SK-N-SH (cell line): ENCODE measurements around the gene GHR. TPM values are rescaled to one million over a fixed set of nuclear protein-coding genes. Genes with fewer than 3 reads are reported as not detected.

Experiments
- CTCF ChIA-PET: fragments of 300-600, 350-600 bp; formaldehyde crosslinking; extraction: SDS; loops from one replicate; lab custom pipeline; 2021; lab: Yijun Ruan, JAX
- POLR2A ChIA-PET: fragments of 350-600 bp; sonication (Branson Sonifier 250); formaldehyde crosslinking; extraction: SDS; loops from one replicate; lab custom pipeline; 2020; ENCODE audit warnings: antibody characterized with exemption, inconsistent platforms; lab: Yijun Ruan, JAX
- DNase-seq: peaks from one replicate; pipeline ENCODE4 v3.0.0; 2012
- H2AFZ ChIP-seq: fragments of 200-600 bp; sonication (generic); 2 replicates; pipeline ENCODE4 v1.8.1; 2016; ENCODE audit warnings: antibody characterized with exemption, mild to moderate bottlenecking, low read depth
- H3F3A ChIP-seq: fragments of 200-600 bp; sonication (generic); replicated peaks from 2 replicates; pipeline ENCODE3; 2016; ENCODE audit warnings: antibody characterized with exemption, mild to moderate bottlenecking; ENCODE audit not compliant: insufficient read depth
- H3K27ac ChIP-seq, 2 experiments: fragments of 200-500 bp in 1 of 2; fragments of 200-600 bp in 1 of 2; sonication (Bioruptor generic) in 1 of 2; sonication (generic), shearing (Covaris generic) in 1 of 2; 2 replicates each; pipeline versions ENCODE4 v1.5.1 to v1.6.1; 2014 to 2016; ENCODE audit warnings: low read depth in 2 of 2, inconsistent platforms in 1 of 2, low read length in 1 of 2, mild to moderate bottlenecking in 1 of 2, mixed read lengths in 1 of 2
- H3K27me3 ChIP-seq: fragments of 200-600 bp; sonication (generic), shearing (Covaris generic); 2 replicates; pipeline ENCODE4 v1.6.1; 2016; ENCODE audit warnings: mixed run types; ENCODE audit not compliant: insufficient read depth
- H3K36me3 ChIP-seq, 2 experiments: fragments of 200-500 bp in 1 of 2; fragments of 200-600 bp in 1 of 2; sonication (Bioruptor generic) in 1 of 2; sonication (generic) in 1 of 2; replicated peaks in 1 of 2; 2 replicates each; pipeline versions ENCODE3 to v1.5.1; 2014 to 2016; ENCODE audit warnings: low read length in 1 of 2, mild to moderate bottlenecking in 1 of 2; ENCODE audit not compliant: insufficient read depth in 2 of 2, control insufficient read depth in 1 of 2
- H3K4me1 ChIP-seq, 2 experiments: fragments of 200-500 bp in 1 of 2; fragments of 200-600 bp in 1 of 2; sonication (Bioruptor generic) in 1 of 2; sonication (generic), shearing (Covaris generic) in 1 of 2; 2 replicates each; pipeline versions ENCODE4 v1.5.1 to v1.6.1; 2014 to 2016; ENCODE audit warnings: low read depth in 1 of 2, low read length in 1 of 2, mixed run types in 1 of 2; ENCODE audit not compliant: insufficient read depth in 2 of 2, control insufficient read depth in 1 of 2
- H3K4me2 ChIP-seq: fragments of 200-600 bp; sonication (generic), shearing (Covaris generic); 2 replicates; pipeline ENCODE4 v1.6.1; 2017; ENCODE audit warnings: mixed run types
- H3K4me3 ChIP-seq, 2 experiments: fragments of 200-500 bp in 1 of 2; fragments of 200-600 bp in 1 of 2; sonication (Bioruptor generic) in 1 of 2; sonication (generic), shearing (Covaris generic) in 1 of 2; 2 replicates each; pipeline versions ENCODE4 v1.5.1 to v1.8.1; 2014 to 2016; ENCODE audit warnings: low read depth in 2 of 2, inconsistent platforms in 1 of 2, low read length in 1 of 2, mild to moderate bottlenecking in 1 of 2, mixed read lengths in 1 of 2, moderate library complexity in 1 of 2
- H3K79me2 ChIP-seq: fragments of 200-600 bp; sonication (generic); 2 replicates; pipeline ENCODE4 v1.8.1; 2017; ENCODE audit warnings: mild to moderate bottlenecking; ENCODE audit not compliant: insufficient read depth
- H3K9ac ChIP-seq: fragments of 200-600 bp; sonication (generic); 2 replicates; pipeline ENCODE4 v1.6.1; 2017; ENCODE audit warnings: mixed run types
- H3K9me2 ChIP-seq: fragments of 200-600 bp; sonication (generic); 2 replicates; pipeline ENCODE4 v1.6.1; 2017; ENCODE audit warnings: mixed run types
- H3K9me3 ChIP-seq: fragments of 200-600 bp; sonication (generic); 2 replicates; pipeline ENCODE4 v1.6.1; 2017; ENCODE audit warnings: mixed run types, mild to moderate bottlenecking, moderate library complexity
- H4K20me1 ChIP-seq: fragments of 200-600 bp; sonication (generic); 2 replicates; pipeline ENCODE4 v1.6.1; 2017; ENCODE audit warnings: mild to moderate bottlenecking, mixed run types; ENCODE audit not compliant: insufficient read depth
- ELF1 ChIP-seq: IDR thresholded peaks from 2 replicates; pipeline ENCODE4 v1.4.0; 2012
- EP300 ChIP-seq, 2 experiments: IDR thresholded peaks; 2 replicates each; pipeline versions ENCODE4 v1.4.0 to v1.6.1; 2012; ENCODE audit warnings: borderline replicate concordance in 1 of 2, low read depth in 1 of 2, low read length in 1 of 2
- EZH2phosphoT487 ChIP-seq: fragments of 200-600 bp; sonication (generic); IDR thresholded peaks from 2 replicates; pipeline ENCODE4 v1.6.1; 2017; ENCODE audit warnings: low read depth, mixed run types, mild to moderate bottlenecking, antibody characterized with exemption, moderate library complexity, borderline replicate concordance
- IRF3 ChIP-seq: fragments of 150-350 bp; IDR thresholded peaks from 2 replicates; pipeline ENCODE4 v1.6.1; 2016; ENCODE audit warnings: mild to moderate bottlenecking, low read depth, low read length
- JUND ChIP-seq: IDR thresholded peaks from 2 replicates; pipeline ENCODE4 v1.4.0; 2012
- MEF2A ChIP-seq: IDR thresholded peaks from 2 replicates; pipeline ENCODE4 v1.4.0; 2012; ENCODE audit warnings: low read depth, borderline replicate concordance
- MXI1 ChIP-seq: IDR thresholded peaks from 2 replicates; pipeline ENCODE4 v1.6.1; 2012; ENCODE audit warnings: mild to moderate bottlenecking, low read depth, low read length, improper control_type of control experiment
- NRF1 ChIP-seq: IDR thresholded peaks from 2 replicates; pipeline ENCODE4 v1.6.1; 2012; ENCODE audit warnings: low read depth, mild to moderate bottlenecking, low read length
- POLR2AphosphoS5 ChIP-seq: IDR thresholded peaks from 2 replicates; pipeline ENCODE4 v1.6.1; 2012; ENCODE audit warnings: low read depth, low read length
- RFX5 ChIP-seq: IDR thresholded peaks from 2 replicates; pipeline ENCODE4 v1.6.1; 2012; ENCODE audit warnings: mild to moderate bottlenecking, improper control_type of control experiment, low read length
- SIN3A ChIP-seq: IDR thresholded peaks from 2 replicates; pipeline ENCODE4 v1.6.1; 2012; ENCODE audit warnings: low read depth, mild to moderate bottlenecking, low read length, moderate library complexity, borderline replicate concordance
- SMC3 ChIP-seq: IDR thresholded peaks from 2 replicates; pipeline ENCODE4 v1.6.1; 2012; ENCODE audit warnings: low read depth, low read length, improper control_type of control experiment
- TAF1 ChIP-seq: IDR thresholded peaks from 2 replicates; pipeline ENCODE4 v1.6.1; 2012; ENCODE audit warnings: low read depth, mild to moderate bottlenecking, low read length, moderate library complexity, borderline replicate concordance
- USF1 ChIP-seq: IDR thresholded peaks from 2 replicates; pipeline ENCODE4 v1.4.0; 2012; ENCODE audit warnings: low read depth, borderline replicate concordance
- USF2 ChIP-seq: fragments of 150-350 bp; IDR thresholded peaks from 2 replicates; pipeline ENCODE4 v1.6.1; 2017; ENCODE audit warnings: antibody characterized with exemption, low read length, low read depth, borderline replicate concordance
- WGBS: methylation state at CpG from one replicate; pipeline ENCODE4 v1.1.6; 2017; ENCODE audit warnings: low lambda C conversion rate; 5-methylcytosine and 5-hydroxymethylcytosine counted together
- polyA plus RNA-seq, 3 experiments: library from polyadenylated mRNA; depleted of rRNA; stranded (reverse); fragments of >200 nt; gene quantifications; 2 replicates each; pipeline ENCODE4 v1.2.3, GENCODE V29; 2012
- TF ChIP-seq, protein P1 (sequence below): IDR thresholded peaks from 2 replicates; pipeline ENCODE4; 2012

The GHR gene
- polyA plus RNA-seq, 1 of the 3 experiments (the other 2 are of a cell fraction): 0.03 TPM

GRCh38 chr5:42591015-42591414 lies 167.8 kb downstream of the GHR start:
- Histone ChIP-seq H3K79me2 (no peaks in the 10 kb centered on the region), H3K4me3 (no peak overlapping the region), H3K9ac (no peak overlapping the region), H4K20me1 (no peaks in the 10 kb centered on the region), H3K27me3 (no peaks in the 10 kb centered on the region; the same call in none of the 2 replicates), H3K9me2 (no peaks in the 10 kb centered on the region), H3K4me2 (no peak overlapping the region), H3K9me3 (no peaks in the 10 kb centered on the region), H2AFZ (no peak overlapping the region), H3K27ac (no peak overlapping the region), H3F3A (no peaks in the 10 kb centered on the region), H3K36me3 (no peaks in the 10 kb centered on the region), H3K4me1 (no peaks in the 10 kb centered on the region)
- CTCF ChIA-PET: interaction anchor here (0.6 kb wide), 1 partner anchor 629 kb away, joined by 3 read pairs; no protein-coding TSS in a partner anchor
- DNase-seq: no peak
- WGBS: 0% methylated on average over 7 of the region's 7 CpGs
- POLR2A ChIA-PET: no interaction called here
- TF ChIP-seq RFX5 (no peak), ELF1 (no peak), EZH2phosphoT487 (no peak), USF1 (no peak), SMC3 (no peak), USF2 (no peak), NRF1 (no peak), POLR2AphosphoS5 (no peak), MEF2A (no peak)
- TF ChIP-seq, protein P1, sequence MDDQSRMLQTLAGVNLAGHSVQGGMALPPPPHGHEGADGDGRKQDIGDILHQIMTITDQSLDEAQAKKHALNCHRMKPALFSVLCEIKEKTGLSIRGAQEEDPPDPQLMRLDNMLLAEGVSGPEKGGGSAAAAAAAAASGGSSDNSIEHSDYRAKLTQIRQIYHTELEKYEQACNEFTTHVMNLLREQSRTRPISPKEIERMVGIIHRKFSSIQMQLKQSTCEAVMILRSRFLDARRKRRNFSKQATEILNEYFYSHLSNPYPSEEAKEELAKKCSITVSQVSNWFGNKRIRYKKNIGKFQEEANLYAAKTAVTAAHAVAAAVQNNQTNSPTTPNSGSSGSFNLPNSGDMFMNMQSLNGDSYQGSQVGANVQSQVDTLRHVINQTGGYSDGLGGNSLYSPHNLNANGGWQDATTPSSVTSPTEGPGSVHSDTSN: no peak

DNA sequence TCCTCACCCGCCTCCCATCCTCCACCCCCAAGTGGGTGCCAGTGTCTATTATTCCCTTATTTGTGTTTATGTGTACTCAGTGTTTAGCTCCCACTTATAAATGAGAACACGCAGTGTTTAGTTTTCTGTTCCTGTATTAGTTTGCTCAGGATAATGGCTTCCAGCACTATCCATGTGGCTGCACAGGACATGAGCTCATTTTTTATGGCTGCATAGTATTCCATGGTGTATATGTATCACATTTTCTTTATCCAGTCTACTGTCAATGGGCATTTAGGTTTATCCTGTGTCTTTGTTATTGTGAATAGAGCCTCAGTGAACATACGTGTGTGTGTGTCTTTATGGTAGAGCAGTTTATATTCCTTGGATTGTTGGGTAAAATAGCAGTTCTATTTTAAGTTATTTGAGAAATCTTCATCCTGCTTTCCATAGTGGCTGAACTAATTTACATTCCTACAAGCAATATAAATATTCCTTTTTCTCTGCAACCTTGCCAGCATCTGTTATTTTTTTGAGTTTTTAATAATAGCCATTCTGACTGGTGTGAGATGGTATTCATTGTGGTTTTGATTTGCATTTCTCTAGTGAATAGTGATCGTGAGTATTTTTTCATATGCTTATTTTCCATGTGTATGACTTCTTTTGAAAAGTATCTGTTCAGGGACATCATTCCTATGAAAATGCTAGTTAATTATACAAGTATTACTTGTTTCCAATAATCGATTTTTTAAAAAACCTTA lies 169.3 kb downstream of the GHR start:
- Histone ChIP-seq H3K9me3 (no peaks in the 10 kb centered on the region), H3K27ac (no peak overlapping the region), H3K9me2 (no peaks in the 10 kb centered on the region), H3K4me2 (no peak overlapping the region), H3K4me1 (no peaks in the 10 kb centered on the region), H3F3A (no peaks in the 10 kb centered on the region), H3K9ac (no peak overlapping the region), H3K36me3 (no peaks in the 10 kb centered on the region), H3K4me3 (no peak overlapping the region), H4K20me1 (no peaks in the 10 kb centered on the region), H3K27me3 (no peaks in the 10 kb centered on the region; the same call in none of the 2 replicates), H2AFZ (no peak overlapping the region), H3K79me2 (no peaks in the 10 kb centered on the region)
- TF ChIP-seq JUND (no peak), TAF1 (no peak), SIN3A (no peak), EP300 (IDR thresholded peaks at IDR 0.05; ENCODE audit: borderline replicate concordance in 1 of 2, low read depth in 1 of 2, low read length in 1 of 2) (no peak), IRF3 (no peak), MXI1 (no peak)
- CTCF ChIA-PET: interaction anchor here (1.9 kb wide), 1 partner anchor 9 kb away, joined by 7 read pairs; no protein-coding TSS in a partner anchor
- 5% methylated on average over 5 of the region's 5 CpGs for WGBS
- DNase-seq: no peak
- POLR2A ChIA-PET: no interaction called here
